Stomach (tissue), 9 donors: ENCODE data around the gene TEX30. TPM values are rescaled to one million over a fixed set of nuclear protein-coding genes. Genes with fewer than 3 reads are reported as not detected.

Experiments
- DNase-seq, 2 donors: peaks; one replicate each; pipeline versions ENCODE4 v3.0.0 to v3.0.0-alpha.2; 2013 to 2019
- H3K27ac ChIP-seq, 5 donors: fragments of 200-600 bp in 4 of 5; sonication (generic) in 4 of 5; one replicate each; pipeline ENCODE4 v1.5.1; 2013 to 2019; ENCODE audit warnings: mild to moderate bottlenecking in 1 of 5, moderate library complexity in 1 of 5
- H3K27me3 ChIP-seq, 3 donors: fragments of 200-600 bp; sonication (generic); one replicate each; pipeline ENCODE4 v1.5.1; 2017 to 2019; ENCODE audit warnings: mixed run types in 1 of 3
- H3K36me3 ChIP-seq, 4 donors: fragments of 200-600 bp; sonication (generic); 1 replicate in 3 of 4; 2 replicates in 1 of 4; pipeline ENCODE4 v1.5.1; 2016 to 2019
- H3K4me1 ChIP-seq, 4 donors: fragments of 200-600 bp; sonication (generic); one replicate each; pipeline ENCODE4 v1.5.1; 2016 to 2019
- H3K4me3 ChIP-seq, 4 donors: fragments of 200-600 bp; sonication (generic) in 3 of 4; one replicate each; pipeline ENCODE4 v1.5.1; 2016 to 2019; ENCODE audit warnings: mild to moderate bottlenecking in 1 of 4
- H3K9me3 ChIP-seq, 4 donors: fragments of 200-600 bp; sonication (generic); one replicate each; pipeline ENCODE4 v1.5.1; 2016 to 2019
- CTCF ChIP-seq, 7 experiments: fragments of 450-650 bp in 4 of 7; fragments of 200-600 bp in 3 of 7; sonication (generic) in 3 of 7; IDR thresholded peaks; one replicate each; pipeline ENCODE4 v1.5.1; 2016 to 2019; ENCODE audit warnings: antibody characterized with exemption in 7 of 7, control low read depth in 2 of 7, mild to moderate bottlenecking in 1 of 7
- EP300 ChIP-seq: sonication (generic); formaldehyde crosslinking; IDR thresholded peaks from one replicate; pipeline ENCODE4 v1.6.1; 2017; ENCODE audit warnings: antibody characterized with exemption
- POLR2A ChIP-seq, 4 donors: fragments of 450-650 bp; IDR thresholded peaks; one replicate each; pipeline ENCODE4 v1.6.1; 2016; ENCODE audit warnings: antibody characterized with exemption in 4 of 4, control low read depth in 2 of 4, mild to moderate bottlenecking in 1 of 4, moderate library complexity in 1 of 4
- POLR2AphosphoS5 ChIP-seq, 3 donors: sonication (generic); formaldehyde crosslinking; IDR thresholded peaks; one replicate each; pipeline ENCODE4 v1.6.1; 2016; ENCODE audit warnings: antibody characterized with exemption in 3 of 3
- WGBS, 5 donors: extraction: QIAGEN DNeasy Blood & Tissue Kit in 3 of 5; methylation state at CpG; one replicate each; pipeline versions ENCODE4 v1.1.5 to v1.1.7; 2013 to 2018; 5-methylcytosine and 5-hydroxymethylcytosine counted together
- intact Hi-C: fragments of 100-400 bp; cut with DNase I; formaldehyde crosslinking; loops from one replicate; pipeline ENCODE4 v1.15.1; 2023; ENCODE audit warnings: low total_unique reads
- polyA plus RNA-seq, 3 donors: library from polyadenylated mRNA; stranded (reverse); fragments of 200-250 nt; gene quantifications; one replicate each; pipeline ENCODE4 v1.2.3, GENCODE V29; 2013
- total RNA-seq, 5 donors: library from RNA; depleted of rRNA; stranded (reverse); fragments of >200 nt; gene quantifications; one replicate each; pipeline versions ENCODE4 v1.1.0 to v1.2.3, GENCODE V29; 2014 to 2016
- donor health status: healthy with polysubstance abuse.
- donor health status: Bipolar disorder and iron deficiency.
- donor health status: healthy.

The TEX30 gene
- total and polyA plus RNA-seq, 8 donors, result 8.6 to 50.7 (median 11.6) TPM; not detected in 1

- H3K27me3 ChIP-seq, result no peaks in the 10 kb centered on the region
- TF ChIP-seq POLR2AphosphoS5 (IDR thresholded peaks at IDR 0.05) (no peak), EP300 (no peak), CTCF (IDR thresholded peaks at IDR 0.05) (no peak), POLR2A (IDR thresholded peaks at IDR 0.05) (no peak)
- no peak overlapping the region for H3K27ac ChIP-seq
- intact Hi-C loops, result no loop called here
- H3K36me3 ChIP-seq, result no peaks in the 10 kb centered on the region
- peaks cover 0 to 6% (median 3%) of the 10 kb centered on the region in 4 donors for H3K9me3 ChIP-seq
- H3K4me1 ChIP-seq, result no peaks in the 10 kb centered on the region
- DNase-seq, result peak in 1 of 2 donors; percentile 36
- WGBS, 5 donors, result 31 to 44% (median 35%) methylated on average over 8 of the region's 8 CpGs
- H3K4me3 ChIP-seq, result no peak overlapping the region
These were observed 43.9 kb downstream of the TEX30 start for GRCh38 chr13:102729560-102730270.

GRCh38 chr13:102726430-102726829 lies 47.2 kb downstream of the TEX30 start:
- no peaks in the 10 kb centered on the region for H3K27me3 ChIP-seq
- H3K27ac ChIP-seq, result no peak overlapping the region
- peak in 1 of 2 donors; percentile 7 for DNase-seq
- WGBS, 5 donors, result 63 to 71% (median 64%) methylated on average over 2 of the region's 2 CpGs
- H3K4me1 ChIP-seq, result no peaks in the 10 kb centered on the region
- H3K36me3 ChIP-seq, result no peaks in the 10 kb centered on the region
- H3K4me3 ChIP-seq, result no peak overlapping the region
- intact Hi-C loops, result no loop called here
- peaks cover 0 to 2% (median 0%) of the 10 kb centered on the region in 4 donors for H3K9me3 ChIP-seq
- no peak for TF ChIP-seq POLR2AphosphoS5 (IDR thresholded peaks at IDR 0.05)
- TF ChIP-seq CTCF (IDR thresholded peaks at IDR 0.05), result no peak
- TF ChIP-seq EP300, result no peak
- no peak for TF ChIP-seq POLR2A (IDR thresholded peaks at IDR 0.05)

- 74 to 77% (median 75%) methylated on average over 6 of the region's 6 CpGs for WGBS, 5 donors
These were observed 48.7 kb downstream of the TEX30 start for GRCh38 chr13:102724923-102725322.

GRCh38 chr13:102721800-102722231 lies 51.8 kb downstream of the TEX30 start:
- intact Hi-C loops, result no loop called here
- H3K36me3 ChIP-seq, result no peaks in the 10 kb centered on the region
- no peak for TF ChIP-seq EP300
- no peak overlapping the region for H3K4me3 ChIP-seq
- no peaks in the 10 kb centered on the region for H3K9me3 ChIP-seq
- no peaks in the 10 kb centered on the region for H3K27me3 ChIP-seq
- WGBS, 5 donors, result 36 to 90% (median 63%) methylated on average over 1 of the region's 1 CpG
- DNase-seq, result peak in 1 of 2 donors; percentile 5
- no peak overlapping the region for H3K27ac ChIP-seq
- H3K4me1 ChIP-seq, result no peaks in the 10 kb centered on the region

More at GRCh38 chr13:102724923-102725322, 48.7 kb downstream of the TEX30 start:
- TF ChIP-seq POLR2AphosphoS5 (IDR thresholded peaks at IDR 0.05) (no peak), CTCF (IDR thresholded peaks at IDR 0.05) (peak in 2 of 7 experiments; percentile 6 to 8)
- no peak overlapping the region for H3K27ac ChIP-seq
- no peaks in the 10 kb centered on the region for H3K36me3 ChIP-seq
- no peaks in the 10 kb centered on the region for H3K4me1 ChIP-seq
- no peaks in the 10 kb centered on the region for H3K27me3 ChIP-seq
- DNase-seq, result peak in 1 of 2 donors; percentile 43
- intact Hi-C loops, result no loop called here
- H3K4me3 ChIP-seq, result no peak overlapping the region
- H3K9me3 ChIP-seq, result no peaks in the 10 kb centered on the region

GRCh38 chr13:102718746-102719145 lies 54.8 kb downstream of the TEX30 start:
- no peak for DNase-seq
- no peak overlapping the region for H3K4me3 ChIP-seq

More at GRCh38 chr13:102718746-102719145, 54.8 kb downstream of the TEX30 start:
- Histone ChIP-seq H3K27me3 (no peaks in the 10 kb centered on the region), H3K4me1 (no peaks in the 10 kb centered on the region), H3K27ac (no peak overlapping the region), H3K36me3 (no peaks in the 10 kb centered on the region), H3K9me3 (no peaks in the 10 kb centered on the region)
- intact Hi-C loops, result no loop called here
- TF ChIP-seq EP300 (no peak), CTCF (IDR thresholded peaks at IDR 0.05) (no peak), POLR2AphosphoS5 (IDR thresholded peaks at IDR 0.05) (no peak), POLR2A (IDR thresholded peaks at IDR 0.05) (no peak)
- 56 to 78% (median 73%) methylated on average over 2 of the region's 2 CpGs for WGBS, 5 donors
